ENCODE results near the gene SNN.

The SNN gene

GRCh38 chr16:11681976-11682654, 13.9 kb downstream of the SNN start:
- no peak for DNase-seq

GRCh38 chr16:11682655-11683096, 14.4 kb downstream of the SNN start:
- DNase-seq, result peak; percentile 52

- DNase-seq, result no peak
Observed at GRCh38 chr16:11683145-11683544, 14.9 kb downstream of the SNN start.

GRCh38 chr16:11684231-11685025, 16.2 kb downstream of the SNN start:
- DNase-seq, result no peak

GRCh38 chr16:11685844-11686618, 17.8 kb downstream of the SNN start:
- DNase-seq, result no peak

- no peak for DNase-seq
Observed at GRCh38 chr16:11686713-11687380, 18.6 kb downstream of the SNN start.

- no peak for DNase-seq
Observed at GRCh38 chr16:11687601-11688519, 19.6 kb downstream of the SNN start.

- DNase-seq, result no peak
Observed at GRCh38 chr16:11688520-11688886, 20.2 kb downstream of the SNN start.

GRCh38 chr16:11689031-11689840, 21.0 kb downstream of the SNN start:
- DNase-seq, result no peak

GRCh38 chr16:11691235-11691634, 23.0 kb downstream of the SNN start:
- DNase-seq, result no peak

GRCh38 chr16:11691771-11692170, 23.5 kb downstream of the SNN start:
- DNase-seq, result no peak

GRCh38 chr16:11692171-11692570, 23.9 kb downstream of the SNN start:
- DNase-seq, result no peak

- DNase-seq, result no peak
Observed at GRCh38 chr16:11692651-11693050, 24.4 kb downstream of the SNN start.

GRCh38 chr16:11696266-11697012, 28.2 kb downstream of the SNN start:
- no peak for DNase-seq

- no peak for DNase-seq
Observed at GRCh38 chr16:11697319-11697718, 29.1 kb downstream of the SNN start.

- DNase-seq, result no peak
Observed at GRCh38 chr16:11698271-11698689, 30.0 kb downstream of the SNN start.

GRCh38 chr16:11699234-11699894, 31.1 kb downstream of the SNN start:
- no peak for DNase-seq

- no peak for DNase-seq
Observed at GRCh38 chr16:11700264-11701029, 32.2 kb downstream of the SNN start.

Data from amniotic stem cell (primary cell).